Colonic mucosa (tissue), 4 donors: Measurements from ENCODE around the gene LRRC26. TPM values are rescaled to one million over a fixed set of nuclear protein-coding genes. Genes with fewer than 3 reads are reported as not detected.

ENCODE experiments used
- DNase-seq: peaks from one replicate; pipeline ENCODE4 v3.0.0-alpha.2; 2020
- H3K27ac ChIP-seq: fragments of 200-600 bp; one replicate; pipeline ENCODE4 v1.8.0; 2021
- H3K27me3 ChIP-seq: fragments of 200-600 bp; one replicate; pipeline ENCODE4 v1.8.0; 2021
- H3K36me3 ChIP-seq: fragments of 200-600 bp; one replicate; pipeline ENCODE4 v1.8.0; 2021
- H3K4me1 ChIP-seq: fragments of 200-600 bp; one replicate; pipeline ENCODE4 v1.8.0; 2021; ENCODE audit warnings: mild to moderate bottlenecking
- H3K4me3 ChIP-seq: fragments of 200-600 bp; one replicate; pipeline ENCODE4 v1.8.0; 2021
- H3K9ac ChIP-seq, 2 donors: one replicate each; pipeline ENCODE4 v1.7.0; 2013; ENCODE audit warnings: control low read depth in 2 of 2, low read depth in 2 of 2, low read length in 2 of 2
- H3K9me3 ChIP-seq: fragments of 200-600 bp; one replicate; pipeline ENCODE4 v1.8.0; 2021
- CTCF ChIP-seq: fragments of 200-600 bp; IDR thresholded peaks from one replicate; pipeline ENCODE4 v1.8.0; 2022; ENCODE audit warnings: antibody characterized with exemption, mild to moderate bottlenecking
- intact Hi-C: fragments of 100-400 bp; cut with DNase I; formaldehyde crosslinking; loops from one replicate; pipeline ENCODE4 v1.14.1; 2022
- total RNA-seq, 2 donors: library from RNA; stranded (reverse); fragmentation: NEBNext Ultra II Directional in 1 of 2; extraction: Animal tissue kit (Norgen Biotek cat#: 25700) in 1 of 2; gene quantifications; one replicate each; pipeline ENCODE4 v1.2.1, GENCODE V29; 2021
- donor health status: healthy.
- donor health status: DM: no; HTN: no; CAD: no.
- donor health status: DM: no; HTN: no; CAD: no.

The LRRC26 gene
- total RNA-seq, 2 donors from 2014 or later: 64.6 to 95.8 TPM

GRCh38 chr9:137148661-137149060 lies 21.2 kb downstream of the LRRC26 start:
- no peak for TF ChIP-seq CTCF
- no peaks in the 10 kb centered on the region for H3K9me3 ChIP-seq
- DNase-seq: no peak
- intact Hi-C loops: no loop called here
- H3K36me3 ChIP-seq: no peaks in the 10 kb centered on the region
- H3K4me1 ChIP-seq: no peaks in the 10 kb centered on the region
- no peak overlapping the region for H3K27ac ChIP-seq
- H3K9ac ChIP-seq: no peak overlapping the region
- no peak overlapping the region for H3K4me3 ChIP-seq
- peaks cover 4% of the 10 kb centered on the region for H3K27me3 ChIP-seq

- H3K4me3 ChIP-seq: no peak overlapping the region
- no peak for TF ChIP-seq CTCF
- H3K4me1 ChIP-seq: no peaks in the 10 kb centered on the region
- peaks cover 4% of the 10 kb centered on the region for H3K27me3 ChIP-seq
- no peaks in the 10 kb centered on the region for H3K36me3 ChIP-seq
- no peak overlapping the region for H3K27ac ChIP-seq
- DNase-seq: no peak
- intact Hi-C loops: no loop called here
- no peaks in the 10 kb centered on the region for H3K9me3 ChIP-seq
- no peak overlapping the region for H3K9ac ChIP-seq
Observed at GRCh38 chr9:137148242-137148641, 21.6 kb downstream of the LRRC26 start.

- no peak overlapping the region for H3K4me3 ChIP-seq
- no peaks in the 10 kb centered on the region for H3K36me3 ChIP-seq
- H3K9me3 ChIP-seq: no peaks in the 10 kb centered on the region
- TF ChIP-seq CTCF: no peak
- DNase-seq: no peak
- peaks cover 4% of the 10 kb centered on the region for H3K27me3 ChIP-seq
- H3K27ac ChIP-seq: no peak overlapping the region
- H3K4me1 ChIP-seq: no peaks in the 10 kb centered on the region
- H3K9ac ChIP-seq: no peak overlapping the region
- intact Hi-C loops: no loop called here
Observed at GRCh38 chr9:137147793-137148160, 22.1 kb downstream of the LRRC26 start.

GRCh38 chr9:137147091-137147792 lies 22.6 kb downstream of the LRRC26 start:
- intact Hi-C loops: no loop called here

GRCh38 chr9:137146527-137146918 lies 23.3 kb downstream of the LRRC26 start:
- Histone ChIP-seq H3K27me3 (peaks cover 9% of the 10 kb centered on the region), H3K9ac (no peak overlapping the region), H3K36me3 (no peaks in the 10 kb centered on the region), H3K4me3 (no peak overlapping the region), H3K4me1 (no peaks in the 10 kb centered on the region), H3K27ac (no peak overlapping the region), H3K9me3 (no peaks in the 10 kb centered on the region)
- no peak for DNase-seq
- no peak for TF ChIP-seq CTCF
- intact Hi-C loops: no loop called here

More at GRCh38 chr9:137147091-137147792, 22.6 kb downstream of the LRRC26 start:
- H3K27ac ChIP-seq: no peak overlapping the region
- H3K27me3 ChIP-seq: peaks cover 4% of the 10 kb centered on the region
- H3K9ac ChIP-seq: no peak overlapping the region
- H3K4me1 ChIP-seq: no peaks in the 10 kb centered on the region
- no peak overlapping the region for H3K4me3 ChIP-seq
- no peak for TF ChIP-seq CTCF
- H3K9me3 ChIP-seq: no peaks in the 10 kb centered on the region
- DNase-seq: no peak
- no peaks in the 10 kb centered on the region for H3K36me3 ChIP-seq
